ENCODE results near the gene FN3KRP.

DNA sequence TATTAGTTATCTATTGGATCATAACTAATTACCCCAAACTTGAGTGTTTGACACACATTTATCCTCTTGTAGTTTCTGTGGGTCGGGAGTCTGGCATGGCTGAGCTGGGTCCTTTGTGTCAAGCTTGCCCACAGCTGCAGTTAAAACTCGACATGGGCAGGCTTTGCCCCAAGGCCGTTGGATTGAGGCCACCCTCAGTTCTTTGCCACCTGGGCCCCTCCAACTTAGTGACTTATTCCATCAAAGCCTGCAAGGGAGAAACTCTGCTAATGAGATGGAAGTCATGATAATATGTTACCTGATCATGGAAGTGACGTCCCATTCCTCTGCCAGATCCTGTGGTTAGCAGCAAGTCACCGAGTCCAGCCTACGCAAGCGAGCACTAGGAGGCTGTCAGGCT, 52.5 kb downstream of the FN3KRP start:
- TF ChIP-seq, protein P1, sequence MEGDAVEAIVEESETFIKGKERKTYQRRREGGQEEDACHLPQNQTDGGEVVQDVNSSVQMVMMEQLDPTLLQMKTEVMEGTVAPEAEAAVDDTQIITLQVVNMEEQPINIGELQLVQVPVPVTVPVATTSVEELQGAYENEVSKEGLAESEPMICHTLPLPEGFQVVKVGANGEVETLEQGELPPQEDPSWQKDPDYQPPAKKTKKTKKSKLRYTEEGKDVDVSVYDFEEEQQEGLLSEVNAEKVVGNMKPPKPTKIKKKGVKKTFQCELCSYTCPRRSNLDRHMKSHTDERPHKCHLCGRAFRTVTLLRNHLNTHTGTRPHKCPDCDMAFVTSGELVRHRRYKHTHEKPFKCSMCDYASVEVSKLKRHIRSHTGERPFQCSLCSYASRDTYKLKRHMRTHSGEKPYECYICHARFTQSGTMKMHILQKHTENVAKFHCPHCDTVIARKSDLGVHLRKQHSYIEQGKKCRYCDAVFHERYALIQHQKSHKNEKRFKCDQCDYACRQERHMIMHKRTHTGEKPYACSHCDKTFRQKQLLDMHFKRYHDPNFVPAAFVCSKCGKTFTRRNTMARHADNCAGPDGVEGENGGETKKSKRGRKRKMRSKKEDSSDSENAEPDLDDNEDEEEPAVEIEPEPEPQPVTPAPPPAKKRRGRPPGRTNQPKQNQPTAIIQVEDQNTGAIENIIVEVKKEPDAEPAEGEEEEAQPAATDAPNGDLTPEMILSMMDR (IDR thresholded peaks at IDR 0.05) = no peak
- no peak for TF ChIP-seq POLR2A (IDR thresholded peaks at IDR 0.05)

All from stomach (tissue), 4 donors.